ENCODE measurements around the gene DNAJC8.

- no peak for TF ChIP-seq CTCF (conservative IDR thresholded peaks at IDR 0.05 in 1 of 2, IDR thresholded peaks at IDR 0.05 in 1 of 2; ENCODE audit: extremely low read depth in 1 of 2, insufficient read depth in 1 of 2, low read depth in 1 of 2, low read length in 2 of 2)
- TF ChIP-seq EZH2 (IDR thresholded peaks at IDR 0.05; ENCODE audit: borderline replicate concordance, low read length): no peak
Measured at GRCh38 chr1:28157894-28158293, 74.9 kb downstream of the DNAJC8 start.

Data from mammary epithelial cell (primary cell).